SK-N-SH (cell line): ENCODE data around the gene SUMF2. TPM values are rescaled to one million over a fixed set of nuclear protein-coding genes. Genes with fewer than 3 reads are reported as not detected.

ENCODE experiments used
- CTCF ChIA-PET: fragments of 300-600, 350-600 bp; formaldehyde crosslinking; extraction: SDS; loops from one replicate; lab custom pipeline; 2021; lab: Yijun Ruan, JAX
- POLR2A ChIA-PET: fragments of 350-600 bp; sonication (Branson Sonifier 250); formaldehyde crosslinking; extraction: SDS; loops from one replicate; lab custom pipeline; 2020; ENCODE audit warnings: antibody characterized with exemption, inconsistent platforms; lab: Yijun Ruan, JAX
- DNase-seq: peaks from one replicate; pipeline ENCODE4 v3.0.0; 2012
- H2AFZ ChIP-seq: fragments of 200-600 bp; sonication (generic); 2 replicates; pipeline ENCODE4 v1.8.1; 2016; ENCODE audit warnings: antibody characterized with exemption, mild to moderate bottlenecking, low read depth
- H3F3A ChIP-seq: fragments of 200-600 bp; sonication (generic); replicated peaks from 2 replicates; pipeline ENCODE3; 2016; ENCODE audit warnings: antibody characterized with exemption, mild to moderate bottlenecking; ENCODE audit not compliant: insufficient read depth
- H3K27ac ChIP-seq, 2 experiments: fragments of 200-500 bp in 1 of 2; fragments of 200-600 bp in 1 of 2; sonication (Bioruptor generic) in 1 of 2; sonication (generic), shearing (Covaris generic) in 1 of 2; 2 replicates each; pipeline versions ENCODE4 v1.5.1 to v1.6.1; 2014 to 2016; ENCODE audit warnings: low read depth in 2 of 2, inconsistent platforms in 1 of 2, low read length in 1 of 2, mild to moderate bottlenecking in 1 of 2, mixed read lengths in 1 of 2
- H3K27me3 ChIP-seq: fragments of 200-600 bp; sonication (generic), shearing (Covaris generic); 2 replicates; pipeline ENCODE4 v1.6.1; 2016; ENCODE audit warnings: mixed run types; ENCODE audit not compliant: insufficient read depth
- H3K36me3 ChIP-seq, 2 experiments: fragments of 200-500 bp in 1 of 2; fragments of 200-600 bp in 1 of 2; sonication (Bioruptor generic) in 1 of 2; sonication (generic) in 1 of 2; replicated peaks in 1 of 2; 2 replicates each; pipeline versions ENCODE3 to v1.5.1; 2014 to 2016; ENCODE audit warnings: low read length in 1 of 2, mild to moderate bottlenecking in 1 of 2; ENCODE audit not compliant: insufficient read depth in 2 of 2, control insufficient read depth in 1 of 2
- H3K4me1 ChIP-seq, 2 experiments: fragments of 200-500 bp in 1 of 2; fragments of 200-600 bp in 1 of 2; sonication (Bioruptor generic) in 1 of 2; sonication (generic), shearing (Covaris generic) in 1 of 2; 2 replicates each; pipeline versions ENCODE4 v1.5.1 to v1.6.1; 2014 to 2016; ENCODE audit warnings: low read depth in 1 of 2, low read length in 1 of 2, mixed run types in 1 of 2; ENCODE audit not compliant: insufficient read depth in 2 of 2, control insufficient read depth in 1 of 2
- H3K4me2 ChIP-seq: fragments of 200-600 bp; sonication (generic), shearing (Covaris generic); 2 replicates; pipeline ENCODE4 v1.6.1; 2017; ENCODE audit warnings: mixed run types
- H3K4me3 ChIP-seq, 2 experiments: fragments of 200-500 bp in 1 of 2; fragments of 200-600 bp in 1 of 2; sonication (Bioruptor generic) in 1 of 2; sonication (generic), shearing (Covaris generic) in 1 of 2; 2 replicates each; pipeline versions ENCODE4 v1.5.1 to v1.8.1; 2014 to 2016; ENCODE audit warnings: low read depth in 2 of 2, inconsistent platforms in 1 of 2, low read length in 1 of 2, mild to moderate bottlenecking in 1 of 2, mixed read lengths in 1 of 2, moderate library complexity in 1 of 2
- H3K79me2 ChIP-seq: fragments of 200-600 bp; sonication (generic); 2 replicates; pipeline ENCODE4 v1.8.1; 2017; ENCODE audit warnings: mild to moderate bottlenecking; ENCODE audit not compliant: insufficient read depth
- H3K9ac ChIP-seq: fragments of 200-600 bp; sonication (generic); 2 replicates; pipeline ENCODE4 v1.6.1; 2017; ENCODE audit warnings: mixed run types
- H3K9me2 ChIP-seq: fragments of 200-600 bp; sonication (generic); 2 replicates; pipeline ENCODE4 v1.6.1; 2017; ENCODE audit warnings: mixed run types
- H3K9me3 ChIP-seq: fragments of 200-600 bp; sonication (generic); 2 replicates; pipeline ENCODE4 v1.6.1; 2017; ENCODE audit warnings: mixed run types, mild to moderate bottlenecking, moderate library complexity
- H4K20me1 ChIP-seq: fragments of 200-600 bp; sonication (generic); 2 replicates; pipeline ENCODE4 v1.6.1; 2017; ENCODE audit warnings: mild to moderate bottlenecking, mixed run types; ENCODE audit not compliant: insufficient read depth
- FOSL2 ChIP-seq: IDR thresholded peaks from 2 replicates; pipeline ENCODE4 v1.4.0; 2012; ENCODE audit warnings: low read depth, mild to moderate bottlenecking, moderate library complexity, borderline replicate concordance
- FOXM1 ChIP-seq: IDR thresholded peaks from 2 replicates; pipeline ENCODE4 v1.4.0; 2012; ENCODE audit warnings: low read depth, mild to moderate bottlenecking
- GABPA ChIP-seq: IDR thresholded peaks from 2 replicates; pipeline ENCODE4 v1.4.0; 2012; ENCODE audit warnings: low read depth, mild to moderate bottlenecking
- GATA2 ChIP-seq: sonication (generic); formaldehyde crosslinking; IDR thresholded peaks from 2 replicates; pipeline ENCODE4 v1.5.0; 2020; ENCODE audit warnings: mild to moderate bottlenecking, missing genetic modification reagents
- JUND ChIP-seq: IDR thresholded peaks from 2 replicates; pipeline ENCODE4 v1.4.0; 2012
- SMC3 ChIP-seq: IDR thresholded peaks from 2 replicates; pipeline ENCODE4 v1.6.1; 2012; ENCODE audit warnings: low read depth, low read length, improper control_type of control experiment
- YY1 ChIP-seq: IDR thresholded peaks from 2 replicates; pipeline ENCODE4 v1.4.0; 2012; ENCODE audit warnings: low read depth, mild to moderate bottlenecking
- WGBS: methylation state at CpG from one replicate; pipeline ENCODE4 v1.1.6; 2017; ENCODE audit warnings: low lambda C conversion rate; 5-methylcytosine and 5-hydroxymethylcytosine counted together
- polyA plus RNA-seq, 3 experiments: library from polyadenylated mRNA; depleted of rRNA; stranded (reverse); fragments of >200 nt; gene quantifications; 2 replicates each; pipeline ENCODE4 v1.2.3, GENCODE V29; 2012
- TF ChIP-seq, protein P1 (sequence below): IDR thresholded peaks from 2 replicates; pipeline ENCODE4 v1.6.1; 2012; ENCODE audit warnings: mild to moderate bottlenecking, low read depth, low read length, moderate library complexity
- TF ChIP-seq, protein P2 (sequence below): IDR thresholded peaks from 2 replicates; pipeline ENCODE4 v1.4.0; 2012; ENCODE audit warnings: low read depth, borderline replicate concordance
- TF ChIP-seq, protein P3 (sequence below): fragments of 150-350 bp; IDR thresholded peaks from 2 replicates; pipeline ENCODE4 v1.6.1; 2017; ENCODE audit warnings: antibody characterized with exemption, low read length, low read depth, borderline replicate concordance
- TF ChIP-seq, protein P4 (sequence below): fragments of 200-600 bp; sonication (generic); IDR thresholded peaks from 2 replicates; pipeline ENCODE4 v1.6.1; 2017; ENCODE audit warnings: antibody characterized with exemption, mild to moderate bottlenecking, moderate library complexity

The SUMF2 gene
- polyA plus RNA-seq, 1 of the 3 experiments (the other 2 are of a cell fraction): 162 TPM

DNA sequence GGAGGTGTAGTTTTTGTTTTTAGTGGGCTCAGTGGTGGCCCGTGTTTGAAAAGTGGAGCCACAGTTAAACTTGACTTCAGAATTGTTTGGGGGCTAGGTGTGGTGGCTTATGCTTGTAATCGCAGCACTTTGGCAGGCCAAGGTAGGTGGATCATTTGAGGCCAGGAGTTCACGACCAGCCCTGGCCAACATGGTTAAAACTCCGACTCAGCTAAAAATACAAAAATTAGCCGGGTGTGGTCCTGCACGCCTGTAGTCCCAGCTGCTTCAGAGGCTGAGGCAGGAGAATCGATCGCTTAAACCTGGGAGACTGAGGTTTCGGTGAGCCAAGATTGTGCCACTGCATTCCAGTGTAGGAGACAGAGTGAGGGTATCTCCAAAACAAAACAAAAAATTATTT is 10.7 kb upstream of the SUMF2 start:
- peaks cover 92% of the 10 kb centered on the region for H3K79me2 ChIP-seq

More for the DNA sequence above, 10.7 kb upstream of the SUMF2 start:
- H3K27ac ChIP-seq: no peak overlapping the region
- peaks cover 22 to 39% of the 10 kb centered on the region in 2 experiments for H3K4me1 ChIP-seq
- H3K9me3 ChIP-seq: no peaks in the 10 kb centered on the region
- CTCF ChIA-PET: interaction anchor here (0.8 to 2.6 kb wide), 5 partner anchors 9 to 89 kb away, joined by 3 to 10 read pairs (median 7); partner anchors contain the start of gene NIPSNAP2
- H3K4me3 ChIP-seq: no peak overlapping the region
- WGBS: 82% methylated on average over 9 of the region's 9 CpGs
- no peaks in the 10 kb centered on the region for H3K9me2 ChIP-seq
- no peaks in the 10 kb centered on the region for H3K27me3 ChIP-seq
- no peak for TF ChIP-seq FOXM1
- no peak for TF ChIP-seq YY1
- no peak for TF ChIP-seq JUND
- no peak for TF ChIP-seq SMC3
- TF ChIP-seq, protein P1, sequence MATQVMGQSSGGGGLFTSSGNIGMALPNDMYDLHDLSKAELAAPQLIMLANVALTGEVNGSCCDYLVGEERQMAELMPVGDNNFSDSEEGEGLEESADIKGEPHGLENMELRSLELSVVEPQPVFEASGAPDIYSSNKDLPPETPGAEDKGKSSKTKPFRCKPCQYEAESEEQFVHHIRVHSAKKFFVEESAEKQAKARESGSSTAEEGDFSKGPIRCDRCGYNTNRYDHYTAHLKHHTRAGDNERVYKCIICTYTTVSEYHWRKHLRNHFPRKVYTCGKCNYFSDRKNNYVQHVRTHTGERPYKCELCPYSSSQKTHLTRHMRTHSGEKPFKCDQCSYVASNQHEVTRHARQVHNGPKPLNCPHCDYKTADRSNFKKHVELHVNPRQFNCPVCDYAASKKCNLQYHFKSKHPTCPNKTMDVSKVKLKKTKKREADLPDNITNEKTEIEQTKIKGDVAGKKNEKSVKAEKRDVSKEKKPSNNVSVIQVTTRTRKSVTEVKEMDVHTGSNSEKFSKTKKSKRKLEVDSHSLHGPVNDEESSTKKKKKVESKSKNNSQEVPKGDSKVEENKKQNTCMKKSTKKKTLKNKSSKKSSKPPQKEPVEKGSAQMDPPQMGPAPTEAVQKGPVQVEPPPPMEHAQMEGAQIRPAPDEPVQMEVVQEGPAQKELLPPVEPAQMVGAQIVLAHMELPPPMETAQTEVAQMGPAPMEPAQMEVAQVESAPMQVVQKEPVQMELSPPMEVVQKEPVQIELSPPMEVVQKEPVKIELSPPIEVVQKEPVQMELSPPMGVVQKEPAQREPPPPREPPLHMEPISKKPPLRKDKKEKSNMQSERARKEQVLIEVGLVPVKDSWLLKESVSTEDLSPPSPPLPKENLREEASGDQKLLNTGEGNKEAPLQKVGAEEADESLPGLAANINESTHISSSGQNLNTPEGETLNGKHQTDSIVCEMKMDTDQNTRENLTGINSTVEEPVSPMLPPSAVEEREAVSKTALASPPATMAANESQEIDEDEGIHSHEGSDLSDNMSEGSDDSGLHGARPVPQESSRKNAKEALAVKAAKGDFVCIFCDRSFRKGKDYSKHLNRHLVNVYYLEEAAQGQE: no peak
- TF ChIP-seq, protein P2, sequence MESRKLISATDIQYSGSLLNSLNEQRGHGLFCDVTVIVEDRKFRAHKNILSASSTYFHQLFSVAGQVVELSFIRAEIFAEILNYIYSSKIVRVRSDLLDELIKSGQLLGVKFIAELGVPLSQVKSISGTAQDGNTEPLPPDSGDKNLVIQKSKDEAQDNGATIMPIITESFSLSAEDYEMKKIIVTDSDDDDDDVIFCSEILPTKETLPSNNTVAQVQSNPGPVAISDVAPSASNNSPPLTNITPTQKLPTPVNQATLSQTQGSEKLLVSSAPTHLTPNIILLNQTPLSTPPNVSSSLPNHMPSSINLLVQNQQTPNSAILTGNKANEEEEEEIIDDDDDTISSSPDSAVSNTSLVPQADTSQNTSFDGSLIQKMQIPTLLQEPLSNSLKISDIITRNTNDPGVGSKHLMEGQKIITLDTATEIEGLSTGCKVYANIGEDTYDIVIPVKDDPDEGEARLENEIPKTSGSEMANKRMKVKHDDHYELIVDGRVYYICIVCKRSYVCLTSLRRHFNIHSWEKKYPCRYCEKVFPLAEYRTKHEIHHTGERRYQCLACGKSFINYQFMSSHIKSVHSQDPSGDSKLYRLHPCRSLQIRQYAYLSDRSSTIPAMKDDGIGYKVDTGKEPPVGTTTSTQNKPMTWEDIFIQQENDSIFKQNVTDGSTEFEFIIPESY: no peak
- TF ChIP-seq FOSL2: no peak
- no peak for TF ChIP-seq GABPA
- TF ChIP-seq GATA2 (CRISPR knock-in tag): no peak
- TF ChIP-seq, protein P3, sequence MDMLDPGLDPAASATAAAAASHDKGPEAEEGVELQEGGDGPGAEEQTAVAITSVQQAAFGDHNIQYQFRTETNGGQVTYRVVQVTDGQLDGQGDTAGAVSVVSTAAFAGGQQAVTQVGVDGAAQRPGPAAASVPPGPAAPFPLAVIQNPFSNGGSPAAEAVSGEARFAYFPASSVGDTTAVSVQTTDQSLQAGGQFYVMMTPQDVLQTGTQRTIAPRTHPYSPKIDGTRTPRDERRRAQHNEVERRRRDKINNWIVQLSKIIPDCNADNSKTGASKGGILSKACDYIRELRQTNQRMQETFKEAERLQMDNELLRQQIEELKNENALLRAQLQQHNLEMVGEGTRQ: no peak
- TF ChIP-seq, protein P4, sequence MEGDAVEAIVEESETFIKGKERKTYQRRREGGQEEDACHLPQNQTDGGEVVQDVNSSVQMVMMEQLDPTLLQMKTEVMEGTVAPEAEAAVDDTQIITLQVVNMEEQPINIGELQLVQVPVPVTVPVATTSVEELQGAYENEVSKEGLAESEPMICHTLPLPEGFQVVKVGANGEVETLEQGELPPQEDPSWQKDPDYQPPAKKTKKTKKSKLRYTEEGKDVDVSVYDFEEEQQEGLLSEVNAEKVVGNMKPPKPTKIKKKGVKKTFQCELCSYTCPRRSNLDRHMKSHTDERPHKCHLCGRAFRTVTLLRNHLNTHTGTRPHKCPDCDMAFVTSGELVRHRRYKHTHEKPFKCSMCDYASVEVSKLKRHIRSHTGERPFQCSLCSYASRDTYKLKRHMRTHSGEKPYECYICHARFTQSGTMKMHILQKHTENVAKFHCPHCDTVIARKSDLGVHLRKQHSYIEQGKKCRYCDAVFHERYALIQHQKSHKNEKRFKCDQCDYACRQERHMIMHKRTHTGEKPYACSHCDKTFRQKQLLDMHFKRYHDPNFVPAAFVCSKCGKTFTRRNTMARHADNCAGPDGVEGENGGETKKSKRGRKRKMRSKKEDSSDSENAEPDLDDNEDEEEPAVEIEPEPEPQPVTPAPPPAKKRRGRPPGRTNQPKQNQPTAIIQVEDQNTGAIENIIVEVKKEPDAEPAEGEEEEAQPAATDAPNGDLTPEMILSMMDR: no peak
- H4K20me1 ChIP-seq: peaks cover 16% of the 10 kb centered on the region
- H3K9ac ChIP-seq: peak overlapping the region; percentile 93; the same call in 1 of the 2 replicates
- peak overlapping the region; percentile 91 for H3K4me2 ChIP-seq
- no peak overlapping the region for H2AFZ ChIP-seq
- peaks cover 54% of the 10 kb centered on the region for H3F3A ChIP-seq
- H3K36me3 ChIP-seq: peaks cover 44 to 59% of the 10 kb centered on the region in 2 experiments
- no peak for DNase-seq
- POLR2A ChIA-PET: interaction anchor here (0.8 kb wide), 1 partner anchor 19 kb away, joined by 4 read pairs; no protein-coding TSS in a partner anchor
